Measurements from ENCODE around the gene SLC5A1.
A peak's percentile ranks its signal among the peaks of the same experiment; 100 is the strongest.

GRCh38 chr22:32080904-32081303, 37.8 kb downstream of the SLC5A1 start:
- TF ChIP-seq, protein P1, sequence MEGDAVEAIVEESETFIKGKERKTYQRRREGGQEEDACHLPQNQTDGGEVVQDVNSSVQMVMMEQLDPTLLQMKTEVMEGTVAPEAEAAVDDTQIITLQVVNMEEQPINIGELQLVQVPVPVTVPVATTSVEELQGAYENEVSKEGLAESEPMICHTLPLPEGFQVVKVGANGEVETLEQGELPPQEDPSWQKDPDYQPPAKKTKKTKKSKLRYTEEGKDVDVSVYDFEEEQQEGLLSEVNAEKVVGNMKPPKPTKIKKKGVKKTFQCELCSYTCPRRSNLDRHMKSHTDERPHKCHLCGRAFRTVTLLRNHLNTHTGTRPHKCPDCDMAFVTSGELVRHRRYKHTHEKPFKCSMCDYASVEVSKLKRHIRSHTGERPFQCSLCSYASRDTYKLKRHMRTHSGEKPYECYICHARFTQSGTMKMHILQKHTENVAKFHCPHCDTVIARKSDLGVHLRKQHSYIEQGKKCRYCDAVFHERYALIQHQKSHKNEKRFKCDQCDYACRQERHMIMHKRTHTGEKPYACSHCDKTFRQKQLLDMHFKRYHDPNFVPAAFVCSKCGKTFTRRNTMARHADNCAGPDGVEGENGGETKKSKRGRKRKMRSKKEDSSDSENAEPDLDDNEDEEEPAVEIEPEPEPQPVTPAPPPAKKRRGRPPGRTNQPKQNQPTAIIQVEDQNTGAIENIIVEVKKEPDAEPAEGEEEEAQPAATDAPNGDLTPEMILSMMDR (IDR thresholded peaks at IDR 0.05; ENCODE audit: low read depth, low read length, poor library complexity, severe bottlenecking): peak; percentile 78
- TF ChIP-seq EZH2phosphoT487 (IDR thresholded peaks at IDR 0.05; ENCODE audit: borderline replicate concordance, low read length): no peak
